ENCODE data around the gene YEATS4.

DNA sequence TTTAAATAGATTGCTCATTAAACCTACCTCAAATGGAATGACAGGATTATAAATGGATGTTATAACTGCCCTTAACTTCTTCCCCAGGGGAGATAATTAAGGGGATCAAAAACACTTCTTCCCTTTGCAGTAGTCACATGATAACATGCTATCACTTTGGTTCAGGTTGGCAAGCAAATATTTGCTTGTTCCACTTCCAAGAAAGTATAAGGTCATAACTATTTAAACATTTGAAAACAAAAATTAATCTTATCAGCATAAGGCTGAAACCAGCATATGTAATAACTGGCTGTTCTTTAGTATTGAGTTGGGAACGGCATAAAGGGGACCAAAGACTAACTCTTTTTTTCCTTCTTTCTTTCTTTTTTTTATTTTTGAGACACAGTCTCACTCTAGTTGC lies 13.8 kb upstream of the YEATS4 start:
- TF ChIP-seq ZNF396 (CRISPR knock-in tag; IDR thresholded peaks at IDR 0.05; ENCODE audit: borderline replicate concordance) (no peak), MXD4 (CRISPR knock-in tag; IDR thresholded peaks at IDR 0.05; ENCODE audit: borderline replicate concordance) (no peak), CREM (CRISPR knock-in tag; IDR thresholded peaks at IDR 0.05) (no peak), JUN (CRISPR knock-in tag; IDR thresholded peaks at IDR 0.05) (no peak), TEAD4 (CRISPR knock-in tag; IDR thresholded peaks at IDR 0.05) (no peak), FOXJ3 (CRISPR knock-in tag; IDR thresholded peaks at IDR 0.05; ENCODE audit: borderline replicate concordance) (no peak)
- TF ChIP-seq, protein P1, sequence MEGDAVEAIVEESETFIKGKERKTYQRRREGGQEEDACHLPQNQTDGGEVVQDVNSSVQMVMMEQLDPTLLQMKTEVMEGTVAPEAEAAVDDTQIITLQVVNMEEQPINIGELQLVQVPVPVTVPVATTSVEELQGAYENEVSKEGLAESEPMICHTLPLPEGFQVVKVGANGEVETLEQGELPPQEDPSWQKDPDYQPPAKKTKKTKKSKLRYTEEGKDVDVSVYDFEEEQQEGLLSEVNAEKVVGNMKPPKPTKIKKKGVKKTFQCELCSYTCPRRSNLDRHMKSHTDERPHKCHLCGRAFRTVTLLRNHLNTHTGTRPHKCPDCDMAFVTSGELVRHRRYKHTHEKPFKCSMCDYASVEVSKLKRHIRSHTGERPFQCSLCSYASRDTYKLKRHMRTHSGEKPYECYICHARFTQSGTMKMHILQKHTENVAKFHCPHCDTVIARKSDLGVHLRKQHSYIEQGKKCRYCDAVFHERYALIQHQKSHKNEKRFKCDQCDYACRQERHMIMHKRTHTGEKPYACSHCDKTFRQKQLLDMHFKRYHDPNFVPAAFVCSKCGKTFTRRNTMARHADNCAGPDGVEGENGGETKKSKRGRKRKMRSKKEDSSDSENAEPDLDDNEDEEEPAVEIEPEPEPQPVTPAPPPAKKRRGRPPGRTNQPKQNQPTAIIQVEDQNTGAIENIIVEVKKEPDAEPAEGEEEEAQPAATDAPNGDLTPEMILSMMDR (IDR thresholded peaks at IDR 0.05), result no peak
- TF ChIP-seq, protein P2, sequence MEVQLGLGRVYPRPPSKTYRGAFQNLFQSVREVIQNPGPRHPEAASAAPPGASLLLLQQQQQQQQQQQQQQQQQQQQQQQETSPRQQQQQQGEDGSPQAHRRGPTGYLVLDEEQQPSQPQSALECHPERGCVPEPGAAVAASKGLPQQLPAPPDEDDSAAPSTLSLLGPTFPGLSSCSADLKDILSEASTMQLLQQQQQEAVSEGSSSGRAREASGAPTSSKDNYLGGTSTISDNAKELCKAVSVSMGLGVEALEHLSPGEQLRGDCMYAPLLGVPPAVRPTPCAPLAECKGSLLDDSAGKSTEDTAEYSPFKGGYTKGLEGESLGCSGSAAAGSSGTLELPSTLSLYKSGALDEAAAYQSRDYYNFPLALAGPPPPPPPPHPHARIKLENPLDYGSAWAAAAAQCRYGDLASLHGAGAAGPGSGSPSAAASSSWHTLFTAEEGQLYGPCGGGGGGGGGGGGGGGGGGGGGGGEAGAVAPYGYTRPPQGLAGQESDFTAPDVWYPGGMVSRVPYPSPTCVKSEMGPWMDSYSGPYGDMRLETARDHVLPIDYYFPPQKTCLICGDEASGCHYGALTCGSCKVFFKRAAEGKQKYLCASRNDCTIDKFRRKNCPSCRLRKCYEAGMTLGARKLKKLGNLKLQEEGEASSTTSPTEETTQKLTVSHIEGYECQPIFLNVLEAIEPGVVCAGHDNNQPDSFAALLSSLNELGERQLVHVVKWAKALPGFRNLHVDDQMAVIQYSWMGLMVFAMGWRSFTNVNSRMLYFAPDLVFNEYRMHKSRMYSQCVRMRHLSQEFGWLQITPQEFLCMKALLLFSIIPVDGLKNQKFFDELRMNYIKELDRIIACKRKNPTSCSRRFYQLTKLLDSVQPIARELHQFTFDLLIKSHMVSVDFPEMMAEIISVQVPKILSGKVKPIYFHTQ (CRISPR knock-in tag; IDR thresholded peaks at IDR 0.05), result no peak
- TF ChIP-seq, protein P3, sequence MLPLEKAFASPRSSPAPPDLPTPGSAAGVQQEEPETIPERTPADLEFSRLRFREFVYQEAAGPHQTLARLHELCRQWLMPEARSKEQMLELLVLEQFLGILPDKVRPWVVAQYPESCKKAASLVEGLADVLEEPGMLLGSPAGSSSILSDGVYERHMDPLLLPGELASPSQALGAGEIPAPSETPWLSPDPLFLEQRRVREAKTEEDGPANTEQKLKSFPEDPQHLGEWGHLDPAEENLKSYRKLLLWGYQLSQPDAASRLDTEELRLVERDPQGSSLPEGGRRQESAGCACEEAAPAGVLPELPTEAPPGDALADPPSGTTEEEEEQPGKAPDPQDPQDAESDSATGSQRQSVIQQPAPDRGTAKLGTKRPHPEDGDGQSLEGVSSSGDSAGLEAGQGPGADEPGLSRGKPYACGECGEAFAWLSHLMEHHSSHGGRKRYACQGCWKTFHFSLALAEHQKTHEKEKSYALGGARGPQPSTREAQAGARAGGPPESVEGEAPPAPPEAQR (CRISPR knock-in tag; IDR thresholded peaks at IDR 0.05), result no peak
- TF ChIP-seq, protein P4, sequence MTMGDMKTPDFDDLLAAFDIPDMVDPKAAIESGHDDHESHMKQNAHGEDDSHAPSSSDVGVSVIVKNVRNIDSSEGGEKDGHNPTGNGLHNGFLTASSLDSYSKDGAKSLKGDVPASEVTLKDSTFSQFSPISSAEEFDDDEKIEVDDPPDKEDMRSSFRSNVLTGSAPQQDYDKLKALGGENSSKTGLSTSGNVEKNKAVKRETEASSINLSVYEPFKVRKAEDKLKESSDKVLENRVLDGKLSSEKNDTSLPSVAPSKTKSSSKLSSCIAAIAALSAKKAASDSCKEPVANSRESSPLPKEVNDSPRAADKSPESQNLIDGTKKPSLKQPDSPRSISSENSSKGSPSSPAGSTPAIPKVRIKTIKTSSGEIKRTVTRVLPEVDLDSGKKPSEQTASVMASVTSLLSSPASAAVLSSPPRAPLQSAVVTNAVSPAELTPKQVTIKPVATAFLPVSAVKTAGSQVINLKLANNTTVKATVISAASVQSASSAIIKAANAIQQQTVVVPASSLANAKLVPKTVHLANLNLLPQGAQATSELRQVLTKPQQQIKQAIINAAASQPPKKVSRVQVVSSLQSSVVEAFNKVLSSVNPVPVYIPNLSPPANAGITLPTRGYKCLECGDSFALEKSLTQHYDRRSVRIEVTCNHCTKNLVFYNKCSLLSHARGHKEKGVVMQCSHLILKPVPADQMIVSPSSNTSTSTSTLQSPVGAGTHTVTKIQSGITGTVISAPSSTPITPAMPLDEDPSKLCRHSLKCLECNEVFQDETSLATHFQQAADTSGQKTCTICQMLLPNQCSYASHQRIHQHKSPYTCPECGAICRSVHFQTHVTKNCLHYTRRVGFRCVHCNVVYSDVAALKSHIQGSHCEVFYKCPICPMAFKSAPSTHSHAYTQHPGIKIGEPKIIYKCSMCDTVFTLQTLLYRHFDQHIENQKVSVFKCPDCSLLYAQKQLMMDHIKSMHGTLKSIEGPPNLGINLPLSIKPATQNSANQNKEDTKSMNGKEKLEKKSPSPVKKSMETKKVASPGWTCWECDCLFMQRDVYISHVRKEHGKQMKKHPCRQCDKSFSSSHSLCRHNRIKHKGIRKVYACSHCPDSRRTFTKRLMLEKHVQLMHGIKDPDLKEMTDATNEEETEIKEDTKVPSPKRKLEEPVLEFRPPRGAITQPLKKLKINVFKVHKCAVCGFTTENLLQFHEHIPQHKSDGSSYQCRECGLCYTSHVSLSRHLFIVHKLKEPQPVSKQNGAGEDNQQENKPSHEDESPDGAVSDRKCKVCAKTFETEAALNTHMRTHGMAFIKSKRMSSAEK (CRISPR knock-in tag; IDR thresholded peaks at IDR 0.05; ENCODE audit: borderline replicate concordance), result no peak
- TF ChIP-seq, protein P5, sequence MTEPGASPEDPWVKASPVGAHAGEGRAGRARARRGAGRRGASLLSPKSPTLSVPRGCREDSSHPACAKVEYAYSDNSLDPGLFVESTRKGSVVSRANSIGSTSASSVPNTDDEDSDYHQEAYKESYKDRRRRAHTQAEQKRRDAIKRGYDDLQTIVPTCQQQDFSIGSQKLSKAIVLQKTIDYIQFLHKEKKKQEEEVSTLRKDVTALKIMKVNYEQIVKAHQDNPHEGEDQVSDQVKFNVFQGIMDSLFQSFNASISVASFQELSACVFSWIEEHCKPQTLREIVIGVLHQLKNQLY (CRISPR knock-in tag; IDR thresholded peaks at IDR 0.05), result no peak
- TF ChIP-seq, protein P6, sequence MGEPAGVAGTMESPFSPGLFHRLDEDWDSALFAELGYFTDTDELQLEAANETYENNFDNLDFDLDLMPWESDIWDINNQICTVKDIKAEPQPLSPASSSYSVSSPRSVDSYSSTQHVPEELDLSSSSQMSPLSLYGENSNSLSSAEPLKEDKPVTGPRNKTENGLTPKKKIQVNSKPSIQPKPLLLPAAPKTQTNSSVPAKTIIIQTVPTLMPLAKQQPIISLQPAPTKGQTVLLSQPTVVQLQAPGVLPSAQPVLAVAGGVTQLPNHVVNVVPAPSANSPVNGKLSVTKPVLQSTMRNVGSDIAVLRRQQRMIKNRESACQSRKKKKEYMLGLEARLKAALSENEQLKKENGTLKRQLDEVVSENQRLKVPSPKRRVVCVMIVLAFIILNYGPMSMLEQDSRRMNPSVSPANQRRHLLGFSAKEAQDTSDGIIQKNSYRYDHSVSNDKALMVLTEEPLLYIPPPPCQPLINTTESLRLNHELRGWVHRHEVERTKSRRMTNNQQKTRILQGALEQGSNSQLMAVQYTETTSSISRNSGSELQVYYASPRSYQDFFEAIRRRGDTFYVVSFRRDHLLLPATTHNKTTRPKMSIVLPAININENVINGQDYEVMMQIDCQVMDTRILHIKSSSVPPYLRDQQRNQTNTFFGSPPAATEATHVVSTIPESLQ (CRISPR knock-in tag; IDR thresholded peaks at IDR 0.05), result no peak
